Spleen (tissue), 11 donors: ENCODE measurements around the gene KCNJ4. TPM values are rescaled to one million over a fixed set of nuclear protein-coding genes. Genes with fewer than 3 reads are reported as not detected.
"Not testable (repeated sequence)": the region's sequence is repeated elsewhere in the genome, so short reads cannot be mapped to it uniquely, and the experiment has no call there.

Experiments used
- DNase-seq: peaks from one replicate; pipeline ENCODE4 v3.0.0-alpha.2; 2020
- H3K27ac ChIP-seq, 8 donors: fragments of 200-600 bp; sonication (generic) in 7 of 8; 1 replicate in 4 of 8; 2 replicates in 4 of 8; pipeline versions ENCODE4 v1.5.0 to v1.8.0; 2016 to 2021; ENCODE audit warnings: inconsistent platforms in 4 of 8, mild to moderate bottlenecking in 4 of 8, moderate library complexity in 1 of 8
- H3K27me3 ChIP-seq, 7 donors: fragments of 200-600 bp; sonication (generic) in 6 of 7; replicated peaks in 1 of 7; 1 replicate in 4 of 7; 2 replicates in 3 of 7; pipeline versions ENCODE4 v1.5.0 to v1.8.0; 2016 to 2021; ENCODE audit warnings: inconsistent platforms in 3 of 7, mild to moderate bottlenecking in 1 of 7
- H3K36me3 ChIP-seq, 6 donors: fragments of 200-600 bp; sonication (generic) in 5 of 6; 1 replicate in 4 of 6; 2 replicates in 2 of 6; pipeline versions ENCODE4 v1.5.0 to v1.8.0; 2016 to 2021; ENCODE audit warnings: inconsistent platforms in 2 of 6
- H3K4me1 ChIP-seq, 6 donors: fragments of 200-600 bp; sonication (generic) in 5 of 6; 1 replicate in 3 of 6; 2 replicates in 3 of 6; pipeline versions ENCODE4 v1.5.0 to v1.8.0; 2016 to 2021; ENCODE audit warnings: inconsistent platforms in 3 of 6
- H3K4me3 ChIP-seq, 8 donors: fragments of 200-600 bp; sonication (generic) in 7 of 8; 1 replicate in 4 of 8; 2 replicates in 4 of 8; pipeline versions ENCODE4 v1.5.0 to v1.8.0; 2016 to 2021; ENCODE audit warnings: inconsistent platforms in 4 of 8, mild to moderate bottlenecking in 4 of 8, moderate library complexity in 2 of 8
- H3K9me3 ChIP-seq, 8 donors: fragments of 200-600 bp; sonication (generic) in 7 of 8; 1 replicate in 4 of 8; 2 replicates in 4 of 8; pipeline versions ENCODE4 v1.5.0 to v1.8.0; 2016 to 2021; ENCODE audit warnings: inconsistent platforms in 4 of 8
- POLR2A ChIP-seq, 3 donors: fragments of 450-650 bp; IDR thresholded peaks; one replicate each; pipeline ENCODE4 v1.5.1; 2017; ENCODE audit warnings: antibody characterized with exemption in 3 of 3, mild to moderate bottlenecking in 1 of 3
- POLR2AphosphoS5 ChIP-seq, 3 donors: sonication (generic); formaldehyde crosslinking; IDR thresholded peaks; one replicate each; pipeline ENCODE4 v1.5.1; 2017; ENCODE audit warnings: antibody characterized with exemption in 3 of 3
- WGBS, 5 donors: extraction: QIAGEN DNeasy Blood & Tissue Kit in 3 of 5; methylation state at CpG; one replicate each; pipeline versions ENCODE4 v1.1.5 to v1.1.7; 2013 to 2018; 5-methylcytosine and 5-hydroxymethylcytosine counted together
- intact Hi-C: fragments of 100-400 bp; cut with DNase I; formaldehyde crosslinking; loops from one replicate; pipeline ENCODE4 v1.15.0; 2023; ENCODE audit warnings: low total_unique reads
- polyA plus RNA-seq, 3 donors: library from polyadenylated mRNA; stranded (reverse); fragments of 200-250 nt; gene quantifications; one replicate each; pipeline ENCODE4 v1.2.1, GENCODE V29; 2013
- total RNA-seq, 7 donors: library from RNA; depleted of rRNA in 3 of 7; stranded (reverse); fragments of >200 nt in 3 of 7; fragmentation: NEBNext Ultra II Directional in 4 of 7; extraction: Animal tissue kit (Norgen Biotek cat#: 25700) in 4 of 7; gene quantifications; one replicate each; pipeline versions ENCODE4 v1.1.0 to v1.2.1, GENCODE V29; 2016 to 2021
- TF ChIP-seq, protein P1 (sequence below), 11 experiments: fragments of 200-600 bp in 7 of 11; fragments of 450-650 bp in 4 of 11; sonication (generic) in 4 of 11; IDR thresholded peaks in 8 of 11; conservative IDR thresholded peaks in 3 of 11; 1 replicate in 7 of 11; 2 replicates in 4 of 11; pipeline versions ENCODE4 v1.4.0 to v1.8.0; 2016 to 2021; ENCODE audit warnings: antibody characterized with exemption in 11 of 11, inconsistent platforms in 4 of 11, mild to moderate bottlenecking in 1 of 11
- donor health status: healthy with polysubstance abuse.
- donor health status: DM: no; HTN: no; CAD: no; lungs with moderate emphysema.
- donor health status: DM: no; HTN: no; CAD: no.
- donor health status: Bipolar disorder and iron deficiency.
- donor health status: healthy.
- donor health status: DM: no; HTN: no; CAD: no.
- donor health status: DM: yes; HTN: yes; CAD: no.

Gene KCNJ4
- total and polyA plus RNA-seq, 10 donors = not detected

DNA sequence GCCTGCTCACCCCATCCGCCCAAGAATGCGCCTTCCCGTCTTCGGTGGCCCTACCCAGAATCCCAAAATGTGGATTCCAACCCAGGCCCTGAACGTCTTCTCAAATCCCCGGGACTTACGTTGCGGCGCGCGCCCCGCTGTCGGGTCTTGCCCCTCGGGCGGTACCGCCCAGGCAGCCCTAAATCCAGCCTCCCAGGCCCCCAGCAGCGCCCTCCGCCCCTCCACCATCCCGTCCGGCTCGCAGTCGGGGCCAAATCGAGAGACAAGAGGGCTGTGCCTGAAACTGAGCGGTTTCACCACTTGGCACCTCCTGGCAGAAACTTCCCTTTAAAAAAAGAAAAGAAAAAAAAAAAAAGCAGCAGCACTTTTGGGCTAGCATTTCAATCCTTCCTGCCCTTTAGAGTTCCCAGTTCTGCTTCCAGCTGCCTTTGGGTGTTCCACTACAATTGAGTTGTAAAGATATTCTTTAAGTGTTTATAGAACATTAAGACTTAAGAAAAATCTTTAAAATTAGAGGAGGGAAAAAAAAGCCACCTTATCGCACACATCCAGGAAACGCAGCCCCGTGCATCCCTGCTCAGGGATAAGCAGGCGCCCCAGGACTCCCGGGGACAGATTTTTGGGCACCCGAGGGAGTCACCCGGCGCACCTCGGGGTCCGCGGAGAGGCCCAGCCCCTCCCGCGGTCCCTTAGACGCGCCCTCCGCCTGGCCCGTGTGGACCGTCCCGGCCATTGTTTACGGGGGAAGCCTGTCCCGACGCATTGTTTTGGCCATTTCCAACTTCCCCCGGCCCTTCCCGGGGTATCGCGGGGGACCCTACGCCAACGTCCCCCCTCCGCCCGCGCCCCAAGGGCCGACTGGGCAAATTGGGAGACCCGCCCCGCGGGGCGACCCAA, 57.6 kb downstream of the KCNJ4 start:
- H3K36me3 ChIP-seq = no peaks in the 10 kb centered on the region
- TF ChIP-seq, protein P1, sequence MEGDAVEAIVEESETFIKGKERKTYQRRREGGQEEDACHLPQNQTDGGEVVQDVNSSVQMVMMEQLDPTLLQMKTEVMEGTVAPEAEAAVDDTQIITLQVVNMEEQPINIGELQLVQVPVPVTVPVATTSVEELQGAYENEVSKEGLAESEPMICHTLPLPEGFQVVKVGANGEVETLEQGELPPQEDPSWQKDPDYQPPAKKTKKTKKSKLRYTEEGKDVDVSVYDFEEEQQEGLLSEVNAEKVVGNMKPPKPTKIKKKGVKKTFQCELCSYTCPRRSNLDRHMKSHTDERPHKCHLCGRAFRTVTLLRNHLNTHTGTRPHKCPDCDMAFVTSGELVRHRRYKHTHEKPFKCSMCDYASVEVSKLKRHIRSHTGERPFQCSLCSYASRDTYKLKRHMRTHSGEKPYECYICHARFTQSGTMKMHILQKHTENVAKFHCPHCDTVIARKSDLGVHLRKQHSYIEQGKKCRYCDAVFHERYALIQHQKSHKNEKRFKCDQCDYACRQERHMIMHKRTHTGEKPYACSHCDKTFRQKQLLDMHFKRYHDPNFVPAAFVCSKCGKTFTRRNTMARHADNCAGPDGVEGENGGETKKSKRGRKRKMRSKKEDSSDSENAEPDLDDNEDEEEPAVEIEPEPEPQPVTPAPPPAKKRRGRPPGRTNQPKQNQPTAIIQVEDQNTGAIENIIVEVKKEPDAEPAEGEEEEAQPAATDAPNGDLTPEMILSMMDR (IDR thresholded peaks at IDR 0.05 in 8 of 11, conservative IDR thresholded peaks at IDR 0.05 in 3 of 11) = no peak
- TF ChIP-seq POLR2A (IDR thresholded peaks at IDR 0.05) (no peak), POLR2AphosphoS5 (IDR thresholded peaks at IDR 0.05) (peak; percentile 67 to 74 (median 70))
- peak overlapping the region; percentile 43 to 99 (median 94) for H3K27ac ChIP-seq
- DNase-seq = peak; percentile 89
- no peaks in the 10 kb centered on the region for H3K27me3 ChIP-seq
- peaks cover 0 to 74% (median 48%) of the 10 kb centered on the region in 6 donors for H3K4me1 ChIP-seq
- H3K9me3 ChIP-seq = no peaks in the 10 kb centered on the region
- peak overlapping the region; percentile 67 to 97 (median 76) for H3K4me3 ChIP-seq
- 2 to 7% (median 2%) methylated on average over 42 to 60 of the region's 60 CpGs for WGBS, 5 donors
- intact Hi-C loops = no loop called here

DNA sequence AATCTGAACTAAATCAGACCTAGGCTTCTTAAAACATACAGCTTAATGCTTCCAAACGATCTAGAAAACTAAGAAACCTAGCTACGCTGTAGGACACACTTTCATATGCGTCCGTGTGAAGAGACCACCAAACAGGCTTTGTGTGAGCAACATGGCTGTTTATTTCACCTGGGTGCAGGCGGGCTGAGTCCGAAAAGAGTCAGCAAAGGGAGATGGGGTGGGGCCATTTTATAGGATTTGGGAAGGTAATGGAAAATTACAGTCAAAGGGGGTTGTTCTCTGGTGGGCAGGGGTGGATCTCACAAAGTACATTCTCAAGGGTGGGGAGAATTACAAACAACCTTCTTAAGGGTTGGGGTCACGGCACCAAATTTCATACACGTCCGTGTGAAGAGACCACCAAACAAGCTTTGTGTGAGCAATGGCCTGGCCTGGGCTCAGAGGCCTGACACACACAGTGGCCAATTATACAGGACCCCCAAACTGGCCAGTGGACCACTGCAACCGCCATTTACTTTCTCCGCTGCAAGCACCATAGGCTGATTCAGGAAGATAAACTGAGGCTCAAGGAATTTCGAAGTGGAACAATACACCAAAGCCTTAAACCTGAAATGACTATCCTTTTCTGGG, 58.4 kb downstream of the KCNJ4 start:
- H3K9me3 ChIP-seq, H3K27me3 ChIP-seq, H3K36me3 ChIP-seq, DNase-seq, intact Hi-C loops: not testable (repeated sequence)
- whole genome bisulfite sequencing, 5 donors = 75 to 85% (median 82%) methylated on average over 11 to 12 of the region's 12 CpGs
- Histone ChIP-seq H3K4me3 (peak overlapping the region in 7 of 8 donors; percentile 67 to 97 (median 79)), H3K4me1 (peaks cover 0 to 82% (median 53%) of the 10 kb centered on the region in 6 donors), H3K27ac (peak overlapping the region; percentile 43 to 99 (median 94))

DNA sequence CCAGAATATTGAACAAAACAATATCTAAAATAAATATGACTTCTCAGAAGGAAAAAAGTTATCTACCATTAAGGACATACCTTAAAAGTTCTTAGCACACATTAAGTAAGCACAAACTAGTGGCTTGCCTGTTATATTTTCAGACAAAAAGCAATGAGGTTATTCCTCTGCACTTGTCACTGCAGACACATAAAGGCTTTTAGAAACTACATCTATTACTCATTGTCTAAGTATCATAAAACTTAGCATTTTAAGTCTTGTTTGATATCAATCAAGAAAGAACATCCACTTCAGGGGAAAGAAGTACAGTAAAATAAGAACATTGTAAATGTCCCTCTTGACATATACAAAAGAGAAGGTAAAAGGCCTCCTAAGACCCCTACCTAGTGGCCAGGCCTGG, 59.1 kb downstream of the KCNJ4 start:
- Histone ChIP-seq H3K4me1 (peaks cover 0 to 84% (median 54%) of the 10 kb centered on the region in 6 donors), H3K27ac (peak overlapping the region; percentile 17 to 99 (median 94)), H3K4me3 (peak overlapping the region in 2 of 8 donors; percentile 97)
- DNase-seq, intact Hi-C loops, H3K9me3 ChIP-seq, H3K36me3 ChIP-seq, H3K27me3 ChIP-seq: not testable (repeated sequence)

DNA sequence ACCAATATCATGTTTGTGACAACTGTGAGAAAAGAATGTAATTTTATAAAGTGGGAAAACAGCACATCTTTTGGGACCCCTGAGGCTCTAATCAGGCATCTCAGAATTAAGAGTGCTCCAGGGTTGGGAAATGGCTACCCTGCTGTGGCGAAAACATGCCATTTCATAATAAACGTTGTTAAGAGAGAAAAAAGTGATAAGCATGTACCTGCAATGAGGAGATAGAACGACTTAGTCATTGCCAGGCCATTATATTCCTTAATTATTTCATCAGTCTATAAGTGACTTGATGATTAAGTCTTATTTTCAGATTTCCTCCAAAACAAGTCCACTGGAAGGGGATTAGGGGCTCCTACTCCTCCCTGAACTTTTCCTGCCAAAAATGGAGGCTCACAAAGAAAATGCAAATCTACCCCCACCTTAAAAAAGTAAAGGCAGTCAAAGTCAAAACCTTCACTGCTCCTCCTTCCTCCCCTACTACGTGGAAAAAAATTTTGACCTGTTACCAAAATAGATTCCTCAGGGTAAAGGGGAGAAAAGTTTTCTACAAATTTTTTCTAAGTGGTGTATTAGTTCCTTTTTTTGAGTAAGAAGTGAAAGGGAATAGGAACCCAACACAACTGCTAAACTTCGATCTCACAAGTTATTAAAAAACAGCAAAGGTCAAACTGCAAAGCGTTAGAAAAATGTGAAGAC, 59.9 kb downstream of the KCNJ4 start:
- H3K27me3 ChIP-seq, H3K9me3 ChIP-seq, intact Hi-C loops, DNase-seq, H3K36me3 ChIP-seq: not testable (repeated sequence)
- Histone ChIP-seq H3K4me3 (peak overlapping the region in 1 of 8 donors; percentile 97), H3K4me1 (peaks cover 0 to 86% (median 61%) of the 10 kb centered on the region in 6 donors), H3K27ac (peak overlapping the region; percentile 17 to 99 (median 94))
- 17 to 32% (median 27%) methylated on average over 6 of the region's 6 CpGs for WGBS, 5 donors

DNA sequence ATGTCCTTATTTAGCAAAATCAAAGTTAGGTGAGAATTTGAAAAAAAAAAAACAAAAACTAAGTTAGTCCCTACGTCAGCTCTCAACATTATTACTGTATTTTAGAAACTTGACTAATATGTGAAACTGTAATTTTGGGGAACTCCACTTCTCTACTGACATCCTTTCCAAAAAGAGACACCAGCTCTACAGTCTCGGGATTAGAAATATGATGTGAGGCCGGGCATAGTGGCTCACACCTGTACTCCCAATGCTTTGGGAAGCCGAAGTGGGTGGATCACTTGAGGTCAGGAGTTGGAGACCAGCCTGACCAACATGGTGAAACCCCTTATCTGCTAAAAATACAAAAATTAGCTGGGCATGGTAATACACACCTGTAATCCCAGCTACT, 65.6 kb downstream of the KCNJ4 start:
- Histone ChIP-seq H3K4me1 (peaks cover 0 to 77% (median 44%) of the 10 kb centered on the region in 6 donors), H3K27ac (peak overlapping the region in 3 of 8 donors; percentile 23 to 49 (median 27))
- DNase-seq, H3K36me3 ChIP-seq, intact Hi-C loops, H3K27me3 ChIP-seq, H3K9me3 ChIP-seq, H3K4me3 ChIP-seq: not testable (repeated sequence)
- 55 to 68% (median 61%) methylated on average over 4 of the region's 4 CpGs for WGBS, 5 donors

DNA sequence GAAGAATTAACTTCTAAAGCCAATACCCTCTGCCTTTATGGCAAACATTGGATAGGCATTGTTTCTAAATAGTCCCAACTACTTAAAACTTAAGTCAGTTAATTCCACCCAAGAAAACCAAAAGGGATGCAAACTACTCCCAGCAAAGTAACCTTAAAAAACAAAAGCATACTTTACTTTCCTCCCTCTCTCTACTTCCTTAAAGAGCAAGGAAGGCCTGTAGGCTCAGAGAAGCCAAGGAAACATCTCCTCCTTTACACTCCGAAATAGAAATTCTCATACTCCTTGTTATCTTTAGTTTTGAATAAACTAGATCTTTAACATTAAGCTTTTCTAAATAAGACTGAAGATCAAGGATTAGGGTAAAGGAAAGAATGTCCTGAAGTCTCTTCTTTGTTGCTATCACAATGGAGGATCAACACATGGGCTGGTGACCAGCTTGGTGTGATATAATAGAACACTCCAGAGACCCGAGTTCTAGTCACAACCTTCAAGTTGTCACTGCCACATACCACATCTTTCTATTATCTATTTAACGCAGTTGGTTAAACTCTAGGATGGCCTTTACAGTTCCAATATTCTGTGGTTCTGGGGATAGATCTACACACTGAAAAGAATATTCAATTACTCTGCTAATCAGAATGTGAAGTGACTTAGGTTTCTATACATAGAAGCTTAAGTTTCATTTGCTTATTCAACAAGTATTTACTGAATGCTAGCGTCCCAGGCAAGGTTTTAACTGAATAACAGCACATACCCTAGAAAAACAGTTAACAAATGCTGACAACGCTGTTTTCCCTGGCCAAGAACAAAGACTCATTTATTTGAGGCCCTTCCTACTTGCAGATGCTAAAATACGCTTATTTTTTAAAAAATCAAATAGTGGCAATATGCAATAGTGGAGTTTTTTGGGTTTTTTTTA, 66.2 kb downstream of the KCNJ4 start:
- Histone ChIP-seq H3K4me1 (peaks cover 0 to 72% (median 37%) of the 10 kb centered on the region in 6 donors), H3K27ac (peak overlapping the region in 2 of 8 donors; percentile 23 to 49)
- intact Hi-C loops, H3K27me3 ChIP-seq, H3K36me3 ChIP-seq, H3K9me3 ChIP-seq, H3K4me3 ChIP-seq, DNase-seq: not testable (repeated sequence)
- 71 to 81% (median 77%) methylated on average over 6 of the region's 6 CpGs for WGBS, 5 donors

DNA sequence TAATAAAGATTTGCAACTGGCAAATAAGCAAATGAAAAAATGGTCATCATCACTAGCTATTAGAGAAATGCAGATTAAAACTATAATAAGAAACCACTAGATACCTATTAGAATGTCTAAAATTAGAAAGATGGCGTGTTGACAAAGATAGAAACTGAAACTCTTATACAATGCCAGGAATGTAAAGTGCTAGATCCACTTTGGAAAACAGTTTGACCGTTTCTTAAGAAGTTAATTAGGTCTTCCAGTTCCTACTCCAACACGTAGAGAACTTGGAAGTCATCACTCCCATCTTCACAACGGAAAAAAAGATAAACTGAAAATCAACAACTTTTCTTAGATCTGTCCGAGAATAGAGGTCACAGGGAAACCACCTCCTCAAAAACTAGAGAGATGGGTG, 68.1 kb downstream of the KCNJ4 start:
- H3K9me3 ChIP-seq, intact Hi-C loops, H3K4me3 ChIP-seq, H3K27me3 ChIP-seq, H3K36me3 ChIP-seq, DNase-seq: not testable (repeated sequence)
- 46 to 60% (median 52%) methylated on average over 5 of the region's 5 CpGs for WGBS, 5 donors
- Histone ChIP-seq H3K4me1 (peaks cover 0 to 71% (median 21%) of the 10 kb centered on the region in 6 donors), H3K27ac (peak overlapping the region in 1 of 8 donors; percentile 32)
